Posterior cingulate gyrus (tissue), 11 donors: Measurements from ENCODE around the gene RASGRF1.

Experiments
- DNase-seq, 10 donors: peaks; one replicate each; pipeline versions ENCODE4 v3.0.0 to v3.0.0-alpha.2; 2020 to 2021; ENCODE audit warnings: mixed read lengths in 3 of 10
- intact Hi-C: fragments of 100-400 bp; cut with DNase I; formaldehyde crosslinking; loops from one replicate; pipeline ENCODE4 v1.15.1; 2023

The RASGRF1 gene

DNA sequence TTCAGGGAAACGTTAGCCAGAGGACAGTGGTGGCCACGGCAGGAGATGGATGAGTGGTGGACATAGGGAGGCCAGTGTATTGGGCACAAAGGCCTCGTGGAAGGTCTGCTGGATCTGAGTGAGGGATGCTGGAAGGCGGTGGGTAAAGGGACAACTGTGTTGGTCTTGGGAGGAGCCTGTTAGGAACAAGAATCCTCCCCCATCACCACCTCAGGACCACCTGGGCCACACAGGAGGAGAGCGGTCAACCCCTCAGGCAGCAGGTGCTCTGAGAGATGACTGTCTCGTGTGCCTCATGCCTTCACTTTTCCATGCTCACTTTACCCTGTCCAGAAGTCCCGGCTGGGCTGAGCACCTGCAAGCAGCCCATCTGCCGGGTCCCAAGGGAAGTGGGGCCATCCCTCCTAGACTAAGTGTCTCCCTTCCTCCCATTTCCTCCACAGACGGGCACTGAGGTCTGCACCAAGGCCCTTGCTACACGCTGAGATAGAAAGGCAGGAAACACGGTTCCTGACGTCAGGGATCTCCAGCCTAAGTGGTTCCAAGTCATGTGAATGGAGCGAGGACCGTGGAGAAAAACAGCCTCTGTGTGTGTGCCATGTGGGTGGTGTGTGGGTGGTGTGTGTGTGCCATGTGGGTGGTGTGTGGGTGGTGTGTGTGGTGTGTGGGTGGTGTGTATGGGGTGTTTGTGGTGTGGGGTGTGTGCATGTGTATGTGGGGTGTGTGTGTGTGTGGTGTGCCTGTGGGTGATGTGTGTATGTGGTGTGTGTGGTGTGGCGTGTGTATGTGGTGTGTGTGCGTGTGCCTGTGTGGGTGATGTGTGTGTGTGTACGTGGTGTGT is 97.9 kb downstream of the RASGRF1 start:
- DNase-seq, result peak in 1 of 10 donors; percentile 31
- intact Hi-C loops, result no loop called here

GRCh38 chr15:78991879-78992278 is 98.7 kb downstream of the RASGRF1 start:
- intact Hi-C loops, result no loop called here
- peak in 3 of 10 donors; percentile 48 to 66 (median 66) for DNase-seq

GRCh38 chr15:78991476-78991875 is 99.1 kb downstream of the RASGRF1 start:
- intact Hi-C loops, result no loop called here
- peak in 3 of 10 donors; percentile 57 to 74 (median 59) for DNase-seq

DNA sequence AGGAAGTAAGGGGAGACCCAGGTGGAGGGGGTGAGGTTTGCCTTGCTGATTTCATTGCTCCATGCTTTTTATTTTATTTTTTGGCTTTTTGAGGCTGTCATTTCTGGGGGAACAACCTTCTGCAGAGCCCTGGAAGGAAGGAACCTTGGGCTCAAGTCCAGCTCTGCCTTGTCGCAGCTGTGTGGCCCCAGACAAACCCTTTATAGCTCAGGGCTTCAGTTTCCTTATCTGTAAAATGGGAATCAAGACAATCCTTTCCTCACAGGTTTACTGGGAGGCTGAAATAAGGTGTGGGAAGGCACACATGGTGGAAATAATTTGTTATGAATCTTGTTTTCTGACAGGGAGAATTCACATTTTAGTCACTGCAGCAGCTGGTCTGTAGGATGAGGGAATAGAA is 100.3 kb downstream of the RASGRF1 start:
- intact Hi-C loops, result no loop called here
- peak in 2 of 10 donors; percentile 16 to 41 for DNase-seq

- intact Hi-C loops, result no loop called here
- peak in 3 of 10 donors; percentile 16 to 51 (median 33) for DNase-seq
Measured at GRCh38 chr15:78989701-78990240, 100.8 kb downstream of the RASGRF1 start.

GRCh38 chr15:78988361-78988911 is 102.1 kb downstream of the RASGRF1 start:
- DNase-seq, result peak in 6 of 10 donors; percentile 28 to 90 (median 58)
- intact Hi-C loops, result no loop called here

GRCh38 chr15:78987556-78988360 is 102.8 kb downstream of the RASGRF1 start:
- peak in 1 of 10 donors; percentile 35 for DNase-seq
- intact Hi-C loops, result no loop called here

DNA sequence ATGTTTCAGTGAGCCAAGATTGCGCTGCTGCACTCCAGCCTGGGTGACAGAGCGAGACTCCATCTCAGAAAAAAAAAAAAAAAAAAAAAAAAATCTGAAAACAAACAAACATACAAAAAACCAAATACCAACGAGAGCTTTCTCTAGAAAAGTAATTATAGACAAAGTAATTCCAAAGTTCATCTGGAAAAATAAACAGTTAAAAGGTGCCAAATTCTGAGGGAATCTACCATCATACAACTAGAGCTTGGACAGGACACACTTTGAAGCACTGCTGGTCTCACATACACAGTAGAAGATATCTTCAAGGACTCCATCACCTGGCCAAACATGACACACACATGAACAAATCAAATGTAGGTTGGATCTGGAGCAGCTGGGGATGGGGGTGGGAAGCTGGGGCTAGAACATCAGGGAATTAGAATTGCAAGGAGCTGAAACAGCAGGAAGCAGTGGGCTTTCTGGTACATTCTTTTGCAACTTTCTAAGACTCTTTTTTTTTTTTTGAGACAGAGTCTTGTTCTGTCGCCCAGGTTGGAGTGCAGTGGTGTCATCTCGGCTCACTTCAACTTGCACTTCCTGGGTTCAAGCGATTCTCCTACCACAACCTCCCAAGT is 104.6 kb downstream of the RASGRF1 start:
- intact Hi-C loops, result no loop called here
- DNase-seq, result no peak

GRCh38 chr15:78984041-78984440 is 106.5 kb downstream of the RASGRF1 start:
- intact Hi-C loops, result no loop called here
- peak in 1 of 10 donors; percentile 62 for DNase-seq

DNA sequence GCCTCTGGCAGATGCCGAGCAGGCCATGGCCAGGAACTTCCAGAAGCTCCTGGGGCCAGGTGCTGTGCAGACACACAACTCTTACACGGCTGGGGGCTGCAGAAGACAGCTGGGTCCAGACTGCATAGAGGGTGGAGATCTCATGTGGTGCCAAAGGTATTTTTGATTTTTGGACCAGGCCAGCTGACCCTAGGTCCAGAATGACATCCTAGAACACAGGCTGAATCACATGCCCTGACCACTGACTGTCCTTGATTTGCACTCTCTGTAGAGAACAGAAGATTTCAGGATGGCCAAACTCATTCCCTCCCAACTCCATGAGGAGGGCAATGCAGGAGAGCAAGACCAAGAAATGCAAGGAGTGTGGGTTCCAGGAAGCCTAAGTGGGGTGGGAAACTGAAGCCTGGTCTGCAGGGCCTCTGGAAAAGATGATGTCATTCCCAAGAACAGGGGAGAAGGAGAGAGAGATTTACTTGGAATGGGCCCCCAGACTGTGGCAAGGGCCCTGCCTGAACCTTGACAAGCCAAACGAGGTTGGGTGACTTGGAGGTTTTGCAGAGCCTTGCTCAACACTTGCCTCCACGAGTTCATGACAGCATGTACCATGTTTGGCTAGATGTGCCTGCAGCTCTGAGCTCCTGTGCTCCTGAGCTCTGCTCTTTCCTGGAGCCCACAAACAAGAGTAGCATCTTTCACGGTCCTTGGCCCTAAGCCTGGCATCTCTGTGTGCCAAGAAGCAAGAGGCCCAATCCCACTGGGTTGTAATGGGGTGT is 107.2 kb downstream of the RASGRF1 start:
- intact Hi-C loops, result no loop called here

DNA sequence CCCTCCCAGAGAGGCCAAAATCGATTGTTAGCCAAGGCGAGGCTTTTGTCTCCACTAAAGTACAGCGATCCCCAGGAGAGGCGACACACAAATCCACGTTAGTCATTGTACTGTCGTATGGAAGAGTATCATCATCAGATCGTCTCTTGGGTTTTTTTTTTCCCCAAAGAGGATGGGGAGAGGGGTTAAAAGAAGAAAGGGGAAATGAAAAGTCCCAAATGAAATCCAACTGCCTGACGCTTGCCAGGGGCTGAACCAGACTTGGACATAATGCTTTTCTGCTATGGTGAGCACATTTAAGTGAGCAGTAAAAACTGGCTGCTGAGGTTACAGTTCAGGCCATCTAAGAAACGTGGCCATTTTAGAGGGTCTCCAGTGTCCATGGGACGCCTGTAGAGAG is 107.8 kb downstream of the RASGRF1 start:
- DNase-seq, result no peak
- intact Hi-C loops, result no loop called here

More for the DNA sequence above, 107.2 kb downstream of the RASGRF1 start:
- peak in 1 of 10 donors; percentile 47 for DNase-seq

DNA sequence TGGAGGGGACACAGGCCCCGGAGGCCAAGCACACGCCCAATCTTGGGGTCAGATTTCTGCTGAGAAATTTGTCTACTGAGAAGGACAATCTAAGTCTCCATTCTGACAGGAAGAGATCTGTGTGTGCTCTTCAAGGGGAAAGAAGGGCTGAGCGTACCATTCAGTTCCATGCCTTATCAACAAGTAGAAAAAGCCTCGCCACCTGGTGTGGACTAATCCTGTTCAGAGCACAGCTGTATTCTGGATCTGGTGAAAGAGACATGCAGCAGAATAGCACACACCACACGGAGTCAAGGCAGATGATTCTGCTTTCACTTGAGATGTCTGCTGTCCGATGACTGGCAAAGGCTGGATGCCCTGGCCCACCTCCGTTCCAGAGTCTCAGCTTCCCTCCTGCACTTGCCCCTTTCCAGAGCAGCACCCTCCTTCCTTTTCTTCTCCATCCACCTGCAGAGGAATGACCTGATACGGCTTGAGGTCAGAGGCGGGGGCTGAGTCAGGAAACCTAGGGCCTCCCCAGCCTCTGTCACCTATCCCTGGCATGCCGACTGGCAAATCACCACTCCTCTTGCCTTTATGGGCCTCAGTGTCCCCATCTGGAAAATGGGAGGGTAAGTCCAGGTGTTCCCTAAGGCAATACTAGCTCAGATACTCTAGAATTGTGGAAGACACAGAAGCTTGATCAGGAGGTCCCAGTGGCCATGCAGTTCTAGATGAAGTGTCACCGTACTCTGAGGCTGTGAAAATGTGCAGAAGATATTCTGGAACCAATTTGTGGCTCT is 108.9 kb downstream of the RASGRF1 start:
- intact Hi-C loops, result no loop called here
- DNase-seq, result peak in 1 of 10 donors; percentile 7

DNA sequence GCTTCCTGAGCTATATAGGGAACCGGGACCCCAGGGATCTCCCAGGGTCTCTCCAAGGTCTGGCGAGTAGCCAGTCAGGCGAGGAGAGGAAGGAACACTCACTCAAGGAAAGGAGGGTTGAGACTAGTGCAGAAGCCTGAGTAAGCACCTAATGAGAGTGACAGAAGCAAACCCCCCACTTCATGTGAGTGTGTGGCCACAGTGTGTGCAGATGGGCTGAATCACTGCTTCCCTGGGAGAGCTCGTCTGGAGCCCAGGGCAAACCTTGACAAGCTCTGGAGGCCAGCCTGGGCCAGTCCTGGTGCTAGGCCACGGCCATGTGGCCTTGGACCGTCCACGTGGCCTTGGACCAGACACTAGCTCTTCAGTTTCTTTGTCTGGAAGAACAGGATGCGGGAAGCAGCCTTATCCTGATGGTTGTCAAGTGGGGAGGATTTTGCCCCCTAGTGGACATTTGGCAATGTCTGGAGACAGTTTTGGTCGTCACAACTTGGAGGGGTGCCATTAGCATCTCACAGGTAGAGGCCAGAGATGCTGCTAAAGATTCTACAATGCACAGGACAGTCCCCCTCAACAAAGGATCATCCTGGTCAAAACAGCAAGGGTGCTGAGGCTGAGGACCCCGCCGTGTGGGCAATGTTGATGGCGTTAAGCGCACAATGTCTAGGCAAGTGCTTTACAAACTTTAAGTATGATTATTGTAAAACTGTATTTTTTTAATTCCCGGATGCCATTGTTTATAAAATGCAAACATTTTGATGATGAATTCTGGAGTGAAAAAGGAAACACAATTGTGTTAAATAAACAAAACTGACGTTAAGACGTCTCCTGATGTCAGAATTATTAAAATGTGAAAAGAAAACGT is 110.9 kb downstream of the RASGRF1 start:
- intact Hi-C loops, result loop anchor here (10.0 kb wide), 1 partner anchor 75 kb away; no protein-coding TSS in a partner anchor
- peak in 8 of 10 donors; percentile 29 to 89 (median 46) for DNase-seq

GRCh38 chr15:78978601-78979179 is 111.9 kb downstream of the RASGRF1 start:
- intact Hi-C loops, result loop anchor here (10.0 kb wide), 1 partner anchor 74 kb away; no protein-coding TSS in a partner anchor

GRCh38 chr15:78977591-78978347 is 112.8 kb downstream of the RASGRF1 start:
- intact Hi-C loops, result loop anchor here (10.0 kb wide), 1 partner anchor 73 kb away; no protein-coding TSS in a partner anchor

More at GRCh38 chr15:78978601-78979179, 111.9 kb downstream of the RASGRF1 start:
- DNase-seq, result peak in 1 of 10 donors; percentile 69

DNA sequence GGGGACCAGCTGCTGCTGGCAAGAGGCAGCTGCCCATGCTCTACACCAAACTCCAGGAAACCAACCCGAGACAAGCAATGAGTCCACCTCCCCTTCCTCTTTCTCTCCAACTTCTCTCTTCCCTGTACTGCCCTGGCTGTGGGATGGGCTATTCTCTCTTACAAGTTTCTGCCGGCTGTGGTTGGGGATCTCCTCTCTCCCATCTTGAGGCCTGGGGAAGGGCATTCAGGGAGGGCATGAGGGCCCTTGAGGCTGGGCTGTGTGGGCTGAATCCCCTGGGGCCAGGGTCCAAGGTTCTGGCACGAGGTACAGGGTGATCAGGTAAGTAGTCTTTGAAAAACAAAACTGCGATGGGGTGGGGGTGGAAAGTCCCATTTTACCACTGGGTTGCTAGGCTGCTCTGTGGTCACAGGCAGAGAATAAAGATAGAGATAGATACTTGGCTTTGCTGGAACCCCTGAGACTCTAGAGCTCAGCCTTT is 113.4 kb downstream of the RASGRF1 start:
- intact Hi-C loops, result loop anchor here (10.0 kb wide), 1 partner anchor 72 kb away; no protein-coding TSS in a partner anchor

More at GRCh38 chr15:78977591-78978347, 112.8 kb downstream of the RASGRF1 start:
- peak in 1 of 10 donors; percentile 29 for DNase-seq

More for the DNA sequence above, 113.4 kb downstream of the RASGRF1 start:
- DNase-seq, result peak in 1 of 10 donors; percentile 30
